Kidney (tissue), 14 donors: ENCODE results near the gene ANG. TPM values are rescaled to one million over a fixed set of nuclear protein-coding genes. Genes with fewer than 3 reads are reported as not detected.
A peak's percentile ranks its signal among the peaks of the same experiment; 100 is the strongest.

Experiments
- DNase-seq, 5 donors: peaks; one replicate each; pipeline ENCODE4 v3.0.0-alpha.2; 2013 to 2020
- FAIRE-seq: peaks from 2 replicates; lab custom pipeline; 2012; peaks lifted over from hg19 to GRCh38; lab: Jason Lieb, UNC
- H3K27ac ChIP-seq, 2 donors: one replicate each; pipeline ENCODE4 v1.7.0; 2013; ENCODE audit warnings: low read depth in 2 of 2, low read length in 2 of 2, inconsistent platforms in 1 of 2
- H3K27me3 ChIP-seq: one replicate; pipeline ENCODE4 v1.7.1; 2013; ENCODE audit warnings: low read length, inconsistent platforms; ENCODE audit not compliant: control insufficient read depth, insufficient read depth
- H3K36me3 ChIP-seq, 3 donors: one replicate each; pipeline versions ENCODE4 v1.7.0 to v1.7.1; 2013; ENCODE audit warnings: low read length in 3 of 3, control low read depth in 1 of 3, inconsistent platforms in 1 of 3; ENCODE audit not compliant: insufficient read depth in 3 of 3, control insufficient read depth in 2 of 3
- H3K4me1 ChIP-seq, 3 donors: one replicate each; pipeline versions ENCODE4 v1.7.0 to v1.7.1; 2013; ENCODE audit warnings: low read length in 3 of 3, inconsistent platforms in 1 of 3, low read depth in 1 of 3; ENCODE audit not compliant: control insufficient read depth in 2 of 3, insufficient read depth in 2 of 3
- H3K4me3 ChIP-seq, 3 donors: one replicate each; pipeline versions ENCODE4 v1.7.0 to v1.8.1; 2013; ENCODE audit warnings: low read length in 3 of 3, control low read depth in 1 of 3, inconsistent platforms in 1 of 3
- H3K9ac ChIP-seq, 3 donors: one replicate each; pipeline versions ENCODE4 v1.7.0 to v1.7.1; 2013; ENCODE audit warnings: low read length in 3 of 3, control low read depth in 1 of 3, inconsistent platforms in 1 of 3
- H3K9me3 ChIP-seq, 3 donors: one replicate each; pipeline versions ENCODE4 v1.7.0 to v1.7.1; 2013; ENCODE audit warnings: low read length in 3 of 3, control low read depth in 1 of 3, inconsistent platforms in 1 of 3; ENCODE audit not compliant: control insufficient read depth in 2 of 3, insufficient read depth in 1 of 3
- CTCF ChIP-seq: IDR thresholded peaks from 3 replicates; pipeline ENCODE4 v1.5.1; 2012; ENCODE audit warnings: mild to moderate bottlenecking, moderate library complexity, borderline replicate concordance; ENCODE audit not compliant: insufficient read depth; ENCODE audit errors: extremely low read depth
- intact Hi-C: fragments of 100-400 bp; cut with DNase I; formaldehyde crosslinking; loops from one replicate; pipeline ENCODE4 v1.11.1; 2022
- polyA plus RNA-seq: library from polyadenylated mRNA; stranded (reverse); fragments of 350-450 nt; fragmentation: Illumina TruSeq; extraction: RNeasy Lipid Tissue Mini Kit (QIAGEN cat#74804); gene quantifications from one replicate; pipeline ENCODE4 v1.2.3, GENCODE V29; 2014; ENCODE audit warnings: low read depth, low replicate concordance; ENCODE audit not compliant: insufficient read depth
- total RNA-seq: library from RNA; stranded (reverse); fragmentation: NEBNext Ultra II Directional; extraction: Animal tissue kit (Norgen Biotek cat#: 25700); gene quantifications from one replicate; pipeline ENCODE4 v1.2.1, GENCODE V29; 2021
- donor health status: control.
- donor health status: control.
- donor health status: control.
- donor health status: control.
- donor health status: control.
- donor health status: DM: yes; HTN: yes; CAD: no.
- donor health status: Normal renal cell carcinoma (clear cell type).

The ANG gene
- total and polyA plus RNA-seq, 2 donors from 2014 or later, result 19.4 to 24.5 TPM

GRCh38 chr14:20655851-20656250 lies 32.7 kb upstream of the ANG start:
- no peak overlapping the region for H3K9ac ChIP-seq
- no peak for DNase-seq
- H3K27ac ChIP-seq, result no peak overlapping the region
- intact Hi-C loops, result no loop called here
- H3K4me3 ChIP-seq, result no peak overlapping the region
- no peaks in the 10 kb centered on the region for H3K9me3 ChIP-seq
- peaks cover 34% of the 10 kb centered on the region for H3K27me3 ChIP-seq
- no peaks in the 10 kb centered on the region for H3K4me1 ChIP-seq
- FAIRE-seq, result no peak
- no peaks in the 10 kb centered on the region for H3K36me3 ChIP-seq
- TF ChIP-seq CTCF, result no peak

GRCh38 chr14:20656274-20656673 lies 32.3 kb upstream of the ANG start:
- TF ChIP-seq CTCF, result no peak
- DNase-seq, result no peak

GRCh38 chr14:20657216-20658211 lies 31.1 kb upstream of the ANG start:
- no peak for TF ChIP-seq CTCF
- no peak overlapping the region for H3K27ac ChIP-seq
- H3K27me3 ChIP-seq, result peaks cover 37% of the 10 kb centered on the region
- H3K9ac ChIP-seq, result no peak overlapping the region
- peak in 1 of 5 donors; percentile 46 for DNase-seq
- intact Hi-C loops, result no loop called here
- no peaks in the 10 kb centered on the region for H3K36me3 ChIP-seq
- H3K9me3 ChIP-seq, result no peaks in the 10 kb centered on the region
- FAIRE-seq, result no peak
- no peaks in the 10 kb centered on the region for H3K4me1 ChIP-seq
- no peak overlapping the region for H3K4me3 ChIP-seq

More at GRCh38 chr14:20656274-20656673, 32.3 kb upstream of the ANG start:
- intact Hi-C loops, result no loop called here
- Histone ChIP-seq H3K9ac (no peak overlapping the region), H3K9me3 (no peaks in the 10 kb centered on the region), H3K4me1 (no peaks in the 10 kb centered on the region), H3K27me3 (peaks cover 36% of the 10 kb centered on the region), H3K27ac (no peak overlapping the region), H3K36me3 (no peaks in the 10 kb centered on the region), H3K4me3 (no peak overlapping the region)
- no peak for FAIRE-seq
